HG03175 (cell line): ENCODE data around the gene TSTD2.

Experiments used
- ATAC-seq: cut with Tn5 transposase; IDR thresholded peaks from one replicate; pipeline ENCODE4 v1.9.1; 2021; ENCODE audit warnings: mild to moderate bottlenecking, moderate library complexity; ENCODE audit not compliant: unreplicated experiment

The TSTD2 gene

GRCh38 chr9:97632985-97633858 lies at the start of gene TSTD2, which contains the start of gene NCBP1:
TSS of gene TSTD2 (minus strand) at chr9:97633368. CDS start at chr9:97627562, 5,806 bp downstream.
TSS of gene NCBP1 (plus strand) at chr9:97633821. CDS start at chr9:97633882, 61 bp downstream.
- ATAC-seq: peak; percentile 87

- no peak for ATAC-seq
Observed at GRCh38 chr9:97682242-97682641, 49.1 kb upstream of the TSTD2 start.

GRCh38 chr9:97675655-97676054 lies 42.5 kb upstream of the TSTD2 start:
- no peak for ATAC-seq

GRCh38 chr9:97673922-97674321 lies 40.8 kb upstream of the TSTD2 start:
- no peak for ATAC-seq

- no peak for ATAC-seq
Observed at GRCh38 chr9:97672403-97672802, 39.2 kb upstream of the TSTD2 start.

- no peak for ATAC-seq
Observed at GRCh38 chr9:97670586-97670985, 37.4 kb upstream of the TSTD2 start.

GRCh38 chr9:97668485-97668884 lies 35.3 kb upstream of the TSTD2 start:
- no peak for ATAC-seq

- no peak for ATAC-seq
Observed at GRCh38 chr9:97666907-97667686, 33.9 kb upstream of the TSTD2 start.

GRCh38 chr9:97665742-97666141 lies 32.6 kb upstream of the TSTD2 start:
- ATAC-seq: no peak

GRCh38 chr9:97660847-97661246 lies 27.7 kb upstream of the TSTD2 start:
- no peak for ATAC-seq

- ATAC-seq: no peak
Observed at GRCh38 chr9:97660340-97660739, 27.2 kb upstream of the TSTD2 start.

- no peak for ATAC-seq
Observed at GRCh38 chr9:97659771-97660170, 26.6 kb upstream of the TSTD2 start.

GRCh38 chr9:97658707-97659106 lies 25.5 kb upstream of the TSTD2 start:
- ATAC-seq: no peak

GRCh38 chr9:97651646-97652045 lies 18.5 kb upstream of the TSTD2 start:
- no peak for ATAC-seq

- no peak for ATAC-seq
Observed at GRCh38 chr9:97647996-97648395, 14.8 kb upstream of the TSTD2 start.

- no peak for ATAC-seq
Observed at GRCh38 chr9:97645720-97646119, 12.6 kb upstream of the TSTD2 start.

GRCh38 chr9:97640325-97640724 lies 7.2 kb upstream of the TSTD2 start:
- ATAC-seq: no peak

GRCh38 chr9:97638666-97639065 lies 5.5 kb upstream of the TSTD2 start:
- no peak for ATAC-seq

GRCh38 chr9:97636903-97637302 lies 3.7 kb upstream of the TSTD2 start:
- no peak for ATAC-seq

- ATAC-seq: no peak
Observed at GRCh38 chr9:97635026-97635425, 1.9 kb upstream of the TSTD2 start.

- peak; percentile 4 for ATAC-seq
Observed at GRCh38 chr9:97633859-97634490, 807 bp upstream of the TSTD2 start.
